Vagina (tissue), 2 donors: ENCODE measurements around the gene SMOC2.

Source experiments
- CTCF ChIP-seq, 3 experiments: fragments of 450-650 bp in 2 of 3; fragments of 200-600 bp in 1 of 3; sonication (generic) in 1 of 3; IDR thresholded peaks; one replicate each; pipeline ENCODE4 v1.5.1; 2017 to 2019; ENCODE audit warnings: antibody characterized with exemption in 3 of 3, mild to moderate bottlenecking in 2 of 3, moderate library complexity in 2 of 3
- POLR2AphosphoS5 ChIP-seq, 2 donors: sonication (generic); formaldehyde crosslinking; IDR thresholded peaks; one replicate each; pipeline ENCODE4 v1.9.0; 2017; ENCODE audit warnings: antibody characterized with exemption in 2 of 2, mild to moderate bottlenecking in 2 of 2, low read depth in 1 of 2; ENCODE audit not compliant: insufficient read depth in 1 of 2

GRCh38 chr6:168506460-168506859 lies 65.5 kb downstream of the SMOC2 start:
- TF ChIP-seq CTCF (IDR thresholded peaks at IDR 0.05): no peak
- no peak for TF ChIP-seq POLR2AphosphoS5 (IDR thresholded peaks at IDR 0.05; ENCODE audit: insufficient read depth in 1 of 2, low read depth in 1 of 2)
